ENCODE results near the gene EPHB3. TPM values are rescaled to one million over a fixed set of nuclear protein-coding genes. Genes with fewer than 3 reads are reported as not detected.
A peak's percentile ranks its signal among the peaks of the same experiment; 100 is the strongest.

The EPHB3 gene
- total and polyA plus RNA-seq, 5 donors from 2014 or later: not detected

GRCh38 chr3:184553385-184553784, 8.2 kb upstream of the EPHB3 start:
- Histone ChIP-seq H3K36me3 (ENCODE audit: control insufficient read depth, insufficient read depth, low read length) (no peaks in the 10 kb centered on the region), H3K4me3 (ENCODE audit: low read depth, low read length) (no peak overlapping the region), H3K9me3 (ENCODE audit: control insufficient read depth in 2 of 2, low read length in 2 of 2) (no peaks in the 10 kb centered on the region), H3K4me1 (ENCODE audit: control insufficient read depth, insufficient read depth, low read length, poor library complexity, severe bottlenecking) (peaks cover 8% of the 10 kb centered on the region), H3K27ac (ENCODE audit: insufficient read depth, low read length, poor library complexity, severe bottlenecking) (no peak overlapping the region), H3K27me3 (ENCODE audit: control insufficient read depth, insufficient read depth, low read length) (peaks cover 4% of the 10 kb centered on the region)
- H3K27ac Mint-ChIP-seq: no peak overlapping the region
- H3K36me3 Mint-ChIP-seq: no peaks in the 10 kb centered on the region
- no peak for DNase-seq
- no peak overlapping the region for H3K4me3 Mint-ChIP-seq
- H3K9me3 Mint-ChIP-seq: peaks cover 0 to 2% (median 0%) of the 10 kb centered on the region in 7 donors
- no peak for ATAC-seq (ENCODE audit: low read depth in 2 of 2)
- peaks cover 0 to 14% (median 0%) of the 10 kb centered on the region in 4 donors for H3K4me1 Mint-ChIP-seq
- H3K27me3 Mint-ChIP-seq: peaks cover 20% of the 10 kb centered on the region

GRCh38 chr3:184554461-184554860, 7.1 kb upstream of the EPHB3 start:
- Mint-ChIP-seq H3K27ac (no peak overlapping the region), H3K36me3 (no peaks in the 10 kb centered on the region), H3K9me3 (peaks cover 0 to 2% (median 0%) of the 10 kb centered on the region in 7 donors), H3K27me3 (peaks cover 31% of the 10 kb centered on the region), H3K4me1 (peaks cover 0 to 14% (median 0%) of the 10 kb centered on the region in 4 donors), H3K4me3 (no peak overlapping the region)
- Histone ChIP-seq H3K27me3 (ENCODE audit: control insufficient read depth, insufficient read depth, low read length) (peaks cover 7% of the 10 kb centered on the region), H3K27ac (ENCODE audit: insufficient read depth, low read length, poor library complexity, severe bottlenecking) (no peak overlapping the region), H3K36me3 (ENCODE audit: control insufficient read depth, insufficient read depth, low read length) (no peaks in the 10 kb centered on the region), H3K4me1 (ENCODE audit: control insufficient read depth, insufficient read depth, low read length, poor library complexity, severe bottlenecking) (peaks cover 8% of the 10 kb centered on the region), H3K4me3 (ENCODE audit: low read depth, low read length) (no peak overlapping the region), H3K9me3 (ENCODE audit: control insufficient read depth in 2 of 2, low read length in 2 of 2) (no peaks in the 10 kb centered on the region)
- no peak for DNase-seq
- ATAC-seq (ENCODE audit: low read depth in 2 of 2): no peak

GRCh38 chr3:184556582-184557347, 4.8 kb upstream of the EPHB3 start:
- peak overlapping the region in 2 of 3 donors; percentile 66 to 68 for H3K27ac Mint-ChIP-seq
- DNase-seq (peak in 1 of 3 donors; percentile 35), ATAC-seq (ENCODE audit: low read depth in 2 of 2) (no peak)

GRCh38 chr3:184557348-184557950, 4.1 kb upstream of the EPHB3 start:
- peaks cover 0 to 6% (median 0%) of the 10 kb centered on the region in 7 donors for H3K9me3 Mint-ChIP-seq
- DNase-seq (no peak), ATAC-seq (ENCODE audit: low read depth in 2 of 2) (no peak)
- H3K4me1 Mint-ChIP-seq: peaks cover 0 to 26% (median 10%) of the 10 kb centered on the region in 4 donors
- Histone ChIP-seq H3K4me3 (ENCODE audit: low read depth, low read length) (no peak overlapping the region), H3K27ac (ENCODE audit: insufficient read depth, low read length, poor library complexity, severe bottlenecking) (no peak overlapping the region), H3K27me3 (ENCODE audit: control insufficient read depth, insufficient read depth, low read length) (peaks cover 25% of the 10 kb centered on the region), H3K36me3 (ENCODE audit: control insufficient read depth, insufficient read depth, low read length) (no peaks in the 10 kb centered on the region), H3K9me3 (ENCODE audit: control insufficient read depth in 2 of 2, low read length in 2 of 2) (no peaks in the 10 kb centered on the region), H3K4me1 (ENCODE audit: control insufficient read depth, insufficient read depth, low read length, poor library complexity, severe bottlenecking) (peaks cover 24% of the 10 kb centered on the region)
- peak overlapping the region in 1 of 3 donors; percentile 16 for H3K27ac Mint-ChIP-seq
- H3K4me3 Mint-ChIP-seq: peak overlapping the region in 1 of 4 donors; percentile 54
- no peaks in the 10 kb centered on the region for H3K36me3 Mint-ChIP-seq
- H3K27me3 Mint-ChIP-seq: peaks cover 49% of the 10 kb centered on the region

More at GRCh38 chr3:184556582-184557347, 4.8 kb upstream of the EPHB3 start:
- Mint-ChIP-seq H3K9me3 (peaks cover 0 to 6% (median 0%) of the 10 kb centered on the region in 7 donors), H3K36me3 (no peaks in the 10 kb centered on the region), H3K4me3 (peak overlapping the region in 2 of 4 donors; percentile 60 to 61), H3K27me3 (peaks cover 51% of the 10 kb centered on the region), H3K4me1 (peaks cover 0 to 26% (median 10%) of the 10 kb centered on the region in 4 donors)
- Histone ChIP-seq H3K27ac (ENCODE audit: insufficient read depth, low read length, poor library complexity, severe bottlenecking) (no peak overlapping the region), H3K27me3 (ENCODE audit: control insufficient read depth, insufficient read depth, low read length) (peaks cover 25% of the 10 kb centered on the region), H3K9me3 (ENCODE audit: control insufficient read depth in 2 of 2, low read length in 2 of 2) (no peaks in the 10 kb centered on the region), H3K4me1 (ENCODE audit: control insufficient read depth, insufficient read depth, low read length, poor library complexity, severe bottlenecking) (peaks cover 21% of the 10 kb centered on the region), H3K36me3 (ENCODE audit: control insufficient read depth, insufficient read depth, low read length) (no peaks in the 10 kb centered on the region), H3K4me3 (ENCODE audit: low read depth, low read length) (no peak overlapping the region)

GRCh38 chr3:184558726-184559125, 2.9 kb upstream of the EPHB3 start:
- H3K27ac ChIP-seq (ENCODE audit: insufficient read depth, low read length, poor library complexity, severe bottlenecking): no peak overlapping the region
- peaks cover 0 to 26% (median 10%) of the 10 kb centered on the region in 4 donors for H3K4me1 Mint-ChIP-seq
- H3K4me3 ChIP-seq (ENCODE audit: low read depth, low read length): no peak overlapping the region
- peaks cover 24% of the 10 kb centered on the region for H3K4me1 ChIP-seq (ENCODE audit: control insufficient read depth, insufficient read depth, low read length, poor library complexity, severe bottlenecking)
- no peak overlapping the region for H3K27ac Mint-ChIP-seq
- H3K36me3 ChIP-seq (ENCODE audit: control insufficient read depth, insufficient read depth, low read length): no peaks in the 10 kb centered on the region
- no peaks in the 10 kb centered on the region for H3K9me3 ChIP-seq (ENCODE audit: control insufficient read depth in 2 of 2, low read length in 2 of 2)
- H3K27me3 ChIP-seq (ENCODE audit: control insufficient read depth, insufficient read depth, low read length): peaks cover 27% of the 10 kb centered on the region
- no peak overlapping the region for H3K4me3 Mint-ChIP-seq
- DNase-seq: no peak
- H3K36me3 Mint-ChIP-seq: no peaks in the 10 kb centered on the region
- H3K27me3 Mint-ChIP-seq: peaks cover 54% of the 10 kb centered on the region
- H3K9me3 Mint-ChIP-seq: peaks cover 0 to 6% (median 0%) of the 10 kb centered on the region in 7 donors
- ATAC-seq (ENCODE audit: low read depth in 2 of 2): no peak

GRCh38 chr3:184559336-184559735, 2.2 kb upstream of the EPHB3 start:
- H3K27ac Mint-ChIP-seq: no peak overlapping the region
- Histone ChIP-seq H3K27me3 (ENCODE audit: control insufficient read depth, insufficient read depth, low read length) (peaks cover 27% of the 10 kb centered on the region), H3K9me3 (ENCODE audit: control insufficient read depth in 2 of 2, low read length in 2 of 2) (no peaks in the 10 kb centered on the region), H3K4me1 (ENCODE audit: control insufficient read depth, insufficient read depth, low read length, poor library complexity, severe bottlenecking) (peaks cover 24% of the 10 kb centered on the region), H3K4me3 (ENCODE audit: low read depth, low read length) (no peak overlapping the region), H3K36me3 (ENCODE audit: control insufficient read depth, insufficient read depth, low read length) (no peaks in the 10 kb centered on the region), H3K27ac (ENCODE audit: insufficient read depth, low read length, poor library complexity, severe bottlenecking) (no peak overlapping the region)
- H3K36me3 Mint-ChIP-seq: no peaks in the 10 kb centered on the region
- ATAC-seq (ENCODE audit: low read depth in 2 of 2): no peak
- H3K4me1 Mint-ChIP-seq: peaks cover 0 to 27% (median 10%) of the 10 kb centered on the region in 4 donors
- H3K4me3 Mint-ChIP-seq: no peak overlapping the region
- no peak for DNase-seq
- H3K27me3 Mint-ChIP-seq: peaks cover 58% of the 10 kb centered on the region
- peaks cover 0 to 6% (median 0%) of the 10 kb centered on the region in 7 donors for H3K9me3 Mint-ChIP-seq

- peaks cover 67% of the 10 kb centered on the region for H3K27me3 Mint-ChIP-seq
- H3K27ac Mint-ChIP-seq: peak overlapping the region in 1 of 3 donors; percentile 55
Observed at GRCh38 chr3:184560531-184560930, 1.1 kb upstream of the EPHB3 start.

More at GRCh38 chr3:184560531-184560930, 1.1 kb upstream of the EPHB3 start:
- Histone ChIP-seq H3K36me3 (ENCODE audit: control insufficient read depth, insufficient read depth, low read length) (no peaks in the 10 kb centered on the region), H3K27ac (ENCODE audit: insufficient read depth, low read length, poor library complexity, severe bottlenecking) (no peak overlapping the region), H3K27me3 (ENCODE audit: control insufficient read depth, insufficient read depth, low read length) (peaks cover 27% of the 10 kb centered on the region), H3K4me1 (ENCODE audit: control insufficient read depth, insufficient read depth, low read length, poor library complexity, severe bottlenecking) (peaks cover 24% of the 10 kb centered on the region), H3K9me3 (ENCODE audit: control insufficient read depth in 2 of 2, low read length in 2 of 2) (no peaks in the 10 kb centered on the region), H3K4me3 (ENCODE audit: low read depth, low read length) (no peak overlapping the region)
- no peak for ATAC-seq (ENCODE audit: low read depth in 2 of 2)
- Mint-ChIP-seq H3K4me3 (peak overlapping the region in 2 of 4 donors; percentile 69 to 81), H3K4me1 (peaks cover 0 to 28% (median 10%) of the 10 kb centered on the region in 4 donors), H3K36me3 (no peaks in the 10 kb centered on the region), H3K9me3 (peaks cover 0 to 6% (median 0%) of the 10 kb centered on the region in 7 donors)
- DNase-seq: no peak

All from CD4-positive, CD25-positive, alpha-beta regulatory T cell (primary cell).